K562 (cell line): ENCODE measurements around the gene PTPRT. TPM values are rescaled to one million over a fixed set of nuclear protein-coding genes. Genes with fewer than 3 reads are reported as not detected.

ENCODE experiments used
- ATAC-seq: fragments of 200-7000 bp; cut with Tn5 transposase; 3 replicates; pipeline ENCODE4 v1.9.1; 2020; ENCODE audit warnings: moderate library complexity
- BruUV-seq: library from RNA; stranded (reverse); fragments of 400-500 nt; replicated peaks from 2 replicates; lab custom pipeline; 2021; lab: Mats Ljungman, UMichigan
- CTCF ChIA-PET: fragments of 300-600 bp; formaldehyde crosslinking; extraction: SDS; loops from one replicate; lab custom pipeline; 2021; ENCODE audit warnings: low intra/inter-chr PET ratio; lab: Yijun Ruan, JAX
- POLR2A ChIA-PET: fragments of 300-600, 350-650 bp; sonication (Branson Sonifier 250); formaldehyde crosslinking; extraction: SDS; loops from one replicate; lab custom pipeline; 2021; ENCODE audit warnings: antibody characterized with exemption, inconsistent platforms; lab: Yijun Ruan, JAX
- DNase-seq, 4 experiments: peaks; one replicate each; pipeline versions ENCODE4 v3.0.0 to v3.0.0-alpha.2; 2011 to 2018; ENCODE audit warnings: low spot score in 3 of 4, mixed read lengths in 3 of 4; ENCODE audit errors: extremely low read depth in 1 of 4
- FAIRE-seq: peaks from 2 replicates; lab custom pipeline; 2011; peaks lifted over from hg19 to GRCh38; lab: Jason Lieb, UNC
- H2AFZ ChIP-seq: 2 replicates; pipeline ENCODE4 v1.6.0; 2011; ENCODE audit warnings: low read depth, low read length, control low read depth, inconsistent platforms
- H3K27ac ChIP-seq: fragments of 200-600 bp; 3 replicates; pipeline ENCODE4 v1.8.0; 2011; ENCODE audit warnings: low read depth, mild to moderate bottlenecking, control low read depth, inconsistent platforms, low read length, moderate library complexity, mixed read lengths; ENCODE audit errors: extremely low read depth
- H3K27me3 ChIP-seq, 2 experiments: fragments of 300-600 bp in 1 of 2; 2 replicates in 1 of 2; 3 replicates in 1 of 2; pipeline versions ENCODE4 v1.6.0 to v1.8.0; 2011; ENCODE audit warnings: inconsistent platforms in 2 of 2, low read length in 2 of 2, mild to moderate bottlenecking in 1 of 2, mixed read lengths in 1 of 2, moderate library complexity in 1 of 2; ENCODE audit not compliant: control insufficient read depth in 2 of 2, insufficient read depth in 2 of 2
- H3K36me3 ChIP-seq: fragments of 300-600 bp; 3 replicates; pipeline ENCODE4 v1.8.0; 2011; ENCODE audit warnings: mild to moderate bottlenecking, low read length, inconsistent platforms; ENCODE audit not compliant: control insufficient read depth, insufficient read depth
- H3K4me1 ChIP-seq, 2 experiments: fragments of 200-600 bp in 1 of 2; replicated peaks in 1 of 2; 2 replicates in 1 of 2; 3 replicates in 1 of 2; pipeline versions ENCODE4 v1.5.1 to v1.8.0; 2011; ENCODE audit warnings: inconsistent platforms in 2 of 2, low read length in 2 of 2, mild to moderate bottlenecking in 1 of 2, mixed read lengths in 1 of 2, moderate library complexity in 1 of 2; ENCODE audit not compliant: control insufficient read depth in 2 of 2, insufficient read depth in 2 of 2
- H3K4me2 ChIP-seq: 2 replicates; pipeline ENCODE4 v1.6.1; 2011; ENCODE audit warnings: low read length, control low read depth, inconsistent platforms, mixed read lengths; ENCODE audit not compliant: insufficient read depth
- H3K4me3 ChIP-seq: fragments of 200-600 bp; sonication (generic), shearing (Covaris generic); 2 replicates; pipeline ENCODE4 v1.5.1; 2016; ENCODE audit warnings: control low read depth, inconsistent platforms
- H3K79me2 ChIP-seq: fragments of 200-600 bp; 3 replicates; pipeline ENCODE4 v1.8.0; 2011; ENCODE audit warnings: low read length, inconsistent platforms; ENCODE audit not compliant: control insufficient read depth, insufficient read depth
- H3K9ac ChIP-seq, 2 experiments: 2 replicates each; pipeline versions ENCODE4 v1.6.0 to v1.6.1; 2011; ENCODE audit warnings: low read depth in 2 of 2, low read length in 2 of 2, control low read depth in 1 of 2, inconsistent platforms in 1 of 2, mild to moderate bottlenecking in 1 of 2, mixed read lengths in 1 of 2; ENCODE audit not compliant: insufficient read depth in 1 of 2
- H3K9me1 ChIP-seq: one replicate; pipeline ENCODE4 v1.6.0; 2011; ENCODE audit warnings: inconsistent platforms, mild to moderate bottlenecking, low read length, moderate library complexity; ENCODE audit not compliant: control insufficient read depth, insufficient read depth
- H3K9me3 ChIP-seq: replicated peaks from 2 replicates; pipeline ENCODE4 v1.5.1; 2011; ENCODE audit warnings: low read depth, low read length, inconsistent platforms; ENCODE audit not compliant: control insufficient read depth, insufficient read depth
- H4K20me1 ChIP-seq: replicated peaks from 2 replicates; pipeline ENCODE4 v1.6.1; 2011; ENCODE audit warnings: low read length, inconsistent platforms, mixed read lengths; ENCODE audit not compliant: control insufficient read depth, insufficient read depth
- ATF1 ChIP-seq, 2 experiments: fragments of 450-650 bp in 1 of 2; IDR thresholded peaks; 2 replicates each; pipeline ENCODE4 v1.6.1; 2016; ENCODE audit warnings: missing compliant biosample characterization in 1 of 2, missing genetic modification characterization in 1 of 2
- HDAC2 ChIP-seq: fragments of 450-650 bp; IDR thresholded peaks from 2 replicates; pipeline ENCODE4 v1.6.1; 2016; ENCODE audit warnings: mild to moderate bottlenecking
- LEF1 ChIP-seq: fragments of 450-650 bp; IDR thresholded peaks from 2 replicates; pipeline ENCODE4 v1.6.1; 2016; ENCODE audit warnings: mild to moderate bottlenecking
- SMARCC2 ChIP-seq: fragments of 450-650 bp; IDR thresholded peaks from 2 replicates; pipeline ENCODE4 v1.6.1; 2017; ENCODE audit warnings: antibody characterized with exemption, moderate library complexity, mild to moderate bottlenecking, low read depth
- SMARCE1 ChIP-seq: fragments of 450-650 bp; IDR thresholded peaks from 2 replicates; pipeline ENCODE4 v1.7.1; 2016; ENCODE audit warnings: mild to moderate bottlenecking
- SOX6 ChIP-seq: fragments of 450-650 bp; IDR thresholded peaks from 2 replicates; pipeline ENCODE4 v1.6.1; 2014; ENCODE audit warnings: mild to moderate bottlenecking
- TBP ChIP-seq: optimal IDR thresholded peaks from 2 replicates; pipeline ENCODE3; 2011; ENCODE audit warnings: low read depth, low read length, improper control_type of control experiment
- ZKSCAN3 ChIP-seq: fragments of 250-450 bp; sonication (Bioruptor Pico); IDR thresholded peaks from 2 replicates; pipeline ENCODE4 v1.4.0; 2020
- ZNF354B ChIP-seq: fragments of 250-450 bp; sonication (Bioruptor Pico); IDR thresholded peaks from 2 replicates; pipeline ENCODE4 v1.4.0; 2020
- ZNF592 ChIP-seq: fragments of 450-650 bp; IDR thresholded peaks from 2 replicates; pipeline ENCODE4 v1.6.1; 2017; ENCODE audit warnings: antibody characterized with exemption, mild to moderate bottlenecking
- in situ Hi-C: fragments of 300-500 bp; cut with MboI; formaldehyde crosslinking; loops from 4 replicates; pipeline ENCODE4 v1.15.0; 2018; ENCODE audit warnings: inconsistent platforms, mixed read lengths
- intact Hi-C: fragments of 100-400 bp; cut with micrococcal nuclease; formaldehyde crosslinking; loops from 2 replicates; pipeline ENCODE4 v1.14.2; 2022
- polyA plus RNA-seq, 8 experiments: library from polyadenylated mRNA; depleted of rRNA in 4 of 8; stranded (reverse) in 5 of 8; unstranded in 3 of 8; fragments of >200 nt; fragmentation: Nextera tagmentation in 2 of 8; fragmentation: Illumina TruSeq in 1 of 8; extraction: Ambion mirVana in 2 of 8; extraction: Trizol in 1 of 8; gene quantifications; 2 replicates each; pipeline versions ENCODE4 v1.2.1 to v1.2.3, GENCODE V29; 2011 to 2014; ENCODE audit warnings: inconsistent platforms in 1 of 8, missing spikeins in 1 of 8
- total RNA-seq, 7 experiments: library from RNA; depleted of rRNA in 6 of 7; stranded (reverse); fragments of >200 nt in 6 of 7; fragmentation: Illumina TruSeq in 2 of 7; extraction: Trizol in 2 of 7; gene quantifications; 2 replicates each; pipeline versions ENCODE4 v1.2.1 to v1.2.3, GENCODE V29; 2011 to 2021; ENCODE audit warnings: low replicate concordance in 1 of 7
- TF ChIP-seq, protein P1 (sequence below): fragments of 450-650 bp; IDR thresholded peaks from 2 replicates; pipeline ENCODE4 v1.6.1; 2016; ENCODE audit warnings: mild to moderate bottlenecking

PTPRT gene
- total and polyA plus RNA-seq, 9 of the 15 experiments (the other 6 are each of a cell fraction or from before 2014, with no cell fraction given): not detected

DNA sequence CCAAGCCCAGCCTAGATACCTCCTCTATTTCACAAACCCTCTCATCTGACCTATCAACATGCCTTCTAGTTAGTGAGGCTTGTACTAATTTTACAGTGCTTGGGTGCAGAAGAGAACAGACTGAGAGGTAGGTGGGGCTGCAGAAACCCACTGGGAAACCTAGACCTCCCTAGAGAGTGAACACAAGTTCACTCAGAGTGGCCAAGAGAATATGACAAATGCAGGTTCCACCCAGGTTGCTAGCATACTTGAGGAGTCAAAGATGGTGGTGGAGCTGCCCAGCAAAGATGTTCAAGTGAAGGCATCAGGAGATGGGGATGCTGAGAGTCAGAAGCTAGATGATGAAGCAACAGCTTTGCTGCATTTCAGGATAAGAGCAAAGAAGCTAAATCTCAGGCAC, 337.0 kb downstream of the PTPRT start:
- no peaks in the 10 kb centered on the region for H4K20me1 ChIP-seq
- POLR2A ChIA-PET: interaction anchor here (0.6 kb wide), 1 partner anchor 528 kb away, joined by 4 read pairs; no protein-coding TSS in a partner anchor
- no peak overlapping the region for H3K4me3 ChIP-seq
- no peak for TF ChIP-seq ZNF354B (CRISPR knock-in tag)
- no peak for TF ChIP-seq HDAC2
- no peak for TF ChIP-seq ZNF592
- TF ChIP-seq ATF1 (CRISPR knock-in tag; IDR thresholded peaks at IDR 0.05): no peak
- no peak for TF ChIP-seq ATF1 (tag; IDR thresholded peaks at IDR 0.05)
- TF ChIP-seq SMARCC2: no peak
- no peak for TF ChIP-seq SOX6
- TF ChIP-seq, protein P1, sequence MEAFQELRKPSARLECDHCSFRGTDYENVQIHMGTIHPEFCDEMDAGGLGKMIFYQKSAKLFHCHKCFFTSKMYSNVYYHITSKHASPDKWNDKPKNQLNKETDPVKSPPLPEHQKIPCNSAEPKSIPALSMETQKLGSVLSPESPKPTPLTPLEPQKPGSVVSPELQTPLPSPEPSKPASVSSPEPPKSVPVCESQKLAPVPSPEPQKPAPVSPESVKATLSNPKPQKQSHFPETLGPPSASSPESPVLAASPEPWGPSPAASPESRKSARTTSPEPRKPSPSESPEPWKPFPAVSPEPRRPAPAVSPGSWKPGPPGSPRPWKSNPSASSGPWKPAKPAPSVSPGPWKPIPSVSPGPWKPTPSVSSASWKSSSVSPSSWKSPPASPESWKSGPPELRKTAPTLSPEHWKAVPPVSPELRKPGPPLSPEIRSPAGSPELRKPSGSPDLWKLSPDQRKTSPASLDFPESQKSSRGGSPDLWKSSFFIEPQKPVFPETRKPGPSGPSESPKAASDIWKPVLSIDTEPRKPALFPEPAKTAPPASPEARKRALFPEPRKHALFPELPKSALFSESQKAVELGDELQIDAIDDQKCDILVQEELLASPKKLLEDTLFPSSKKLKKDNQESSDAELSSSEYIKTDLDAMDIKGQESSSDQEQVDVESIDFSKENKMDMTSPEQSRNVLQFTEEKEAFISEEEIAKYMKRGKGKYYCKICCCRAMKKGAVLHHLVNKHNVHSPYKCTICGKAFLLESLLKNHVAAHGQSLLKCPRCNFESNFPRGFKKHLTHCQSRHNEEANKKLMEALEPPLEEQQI: no peak
- TF ChIP-seq SMARCE1: no peak
- TF ChIP-seq TBP: no peak
- no peak for TF ChIP-seq ZKSCAN3 (CRISPR knock-in tag)
- no peak for TF ChIP-seq LEF1
- TF ChIP-seq, all 486 proteins: peak for 0
- no peaks in the 10 kb centered on the region for H3K9me3 ChIP-seq
- no TSS peak for BruUV-seq
- ATAC-seq: no peak
- H3K4me2 ChIP-seq: no peak overlapping the region
- no peaks in the 10 kb centered on the region for H3K27me3 ChIP-seq
- H3K9ac ChIP-seq: no peak overlapping the region
- H3K4me1 ChIP-seq: no peaks in the 10 kb centered on the region
- no peaks in the 10 kb centered on the region for H3K79me2 ChIP-seq
- H3K9me1 ChIP-seq: no peaks in the 10 kb centered on the region
- no peak overlapping the region for H3K27ac ChIP-seq
- no peak for DNase-seq
- no peak for FAIRE-seq
- CTCF ChIA-PET: no interaction called here
- H3K36me3 ChIP-seq: no peaks in the 10 kb centered on the region
- in situ Hi-C loops: no loop called here
- intact Hi-C loops: no loop called here
- no peak overlapping the region for H2AFZ ChIP-seq
